Common myeloid progenitor, CD34-positive (primary cell): ENCODE measurements around the gene RAF1.

ENCODE experiments used
- CTCF ChIA-PET: fragments of 350-600 bp; sonication (Branson Sonifier 250); formaldehyde crosslinking; loops from one replicate; lab custom pipeline; 2021; ENCODE audit warnings: antibody characterized with exemption; lab: Charles Lee
- POLR2A ChIA-PET: fragments of 350-600 bp; sonication (Branson Sonifier 250); formaldehyde crosslinking; loops from one replicate; lab custom pipeline; 2021; ENCODE audit warnings: antibody characterized with exemption; lab: Charles Lee
- DNase-seq, 3 donors: peaks; one replicate each; pipeline versions ENCODE4 v3.0.0 to v3.0.0-alpha.2; 2013
- H3K27ac ChIP-seq, 2 experiments: 1 replicate in 1 of 2; 2 replicates in 1 of 2; pipeline ENCODE4 v1.7.0; 2013; ENCODE audit warnings: inconsistent platforms in 2 of 2, low read length in 2 of 2, mild to moderate bottlenecking in 2 of 2, low read depth in 1 of 2, moderate library complexity in 1 of 2; ENCODE audit not compliant: severe bottlenecking in 2 of 2, insufficient read depth in 1 of 2, poor library complexity in 1 of 2
- H3K27me3 ChIP-seq, 5 experiments: replicated peaks in 2 of 5; 1 replicate in 3 of 5; 2 replicates in 2 of 5; pipeline versions ENCODE4 v1.6.1 to v1.7.0; 2013; ENCODE audit warnings: low read length in 4 of 5, mild to moderate bottlenecking in 2 of 5, moderate library complexity in 2 of 5, inconsistent platforms in 1 of 5; ENCODE audit not compliant: insufficient read depth in 5 of 5, control insufficient read depth in 4 of 5
- H3K36me3 ChIP-seq, 4 experiments: 1 replicate in 2 of 4; 2 replicates in 2 of 4; pipeline versions ENCODE4 v1.6.1 to v1.7.0; 2013; ENCODE audit warnings: low read length in 3 of 4, control low read depth in 1 of 4, mild to moderate bottlenecking in 1 of 4; ENCODE audit not compliant: control insufficient read depth in 4 of 4, insufficient read depth in 4 of 4
- H3K4me1 ChIP-seq, 4 experiments: 1 replicate in 3 of 4; 2 replicates in 1 of 4; pipeline versions ENCODE4 v1.6.1 to v1.7.1; 2013; ENCODE audit warnings: low read length in 3 of 4, mild to moderate bottlenecking in 3 of 4, control low read depth in 1 of 4, inconsistent platforms in 1 of 4, moderate library complexity in 1 of 4; ENCODE audit not compliant: control insufficient read depth in 4 of 4, insufficient read depth in 4 of 4; ENCODE audit errors: control extremely low read depth in 1 of 4
- H3K4me3 ChIP-seq, 7 experiments: 1 replicate in 4 of 7; 2 replicates in 3 of 7; pipeline versions ENCODE4 v1.5.1 to v1.7.0; 2013; ENCODE audit warnings: mild to moderate bottlenecking in 7 of 7, low read length in 6 of 7, moderate library complexity in 6 of 7, inconsistent platforms in 2 of 7, low read depth in 2 of 7, control low read depth in 1 of 7; ENCODE audit not compliant: insufficient read depth in 4 of 7, control insufficient read depth in 1 of 7; ENCODE audit errors: extremely low read depth in 1 of 7
- H3K9me3 ChIP-seq, 5 experiments: 1 replicate in 4 of 5; 2 replicates in 1 of 5; pipeline versions ENCODE4 v1.6.1 to v1.7.1; 2013; ENCODE audit warnings: low read length in 4 of 5, mild to moderate bottlenecking in 2 of 5, inconsistent platforms in 1 of 5, low read depth in 1 of 5, moderate library complexity in 1 of 5; ENCODE audit not compliant: control insufficient read depth in 4 of 5, insufficient read depth in 2 of 5; ENCODE audit errors: control extremely low read depth in 1 of 5
- WGBS: methylation state at CpG from one replicate; pipeline ENCODE4 v1.1.5; 2013; ENCODE audit not compliant: insufficient coverage; 5-methylcytosine and 5-hydroxymethylcytosine counted together

The RAF1 gene

DNA sequence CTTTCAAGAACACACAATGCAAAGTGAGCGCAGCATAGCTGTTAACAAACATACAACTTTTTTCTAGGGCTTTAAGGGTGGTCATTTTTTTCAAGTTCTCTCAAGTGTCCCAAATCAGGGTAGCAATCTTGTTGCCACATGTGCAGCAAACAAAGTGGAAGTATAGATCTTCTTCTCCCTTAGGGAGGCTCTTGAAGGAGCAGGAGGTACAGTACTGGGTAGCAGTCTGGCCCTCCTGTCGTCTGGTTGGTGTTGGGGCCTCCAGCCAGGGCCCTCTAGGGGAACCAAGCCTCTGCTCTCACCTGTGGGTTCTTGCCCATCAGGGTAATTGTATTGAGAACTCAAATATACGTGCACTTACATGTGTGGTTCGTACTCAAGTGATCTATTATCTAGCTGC is 81.2 kb downstream of the RAF1 start:
- H3K36me3 ChIP-seq: peaks cover 23 to 86% (median 75%) of the 10 kb centered on the region in 4 experiments
- no peak overlapping the region for H3K4me3 ChIP-seq
- POLR2A ChIA-PET: no interaction called here
- H3K9me3 ChIP-seq: peaks cover 0 to 3% (median 2%) of the 10 kb centered on the region in 5 experiments
- H3K4me1 ChIP-seq: peaks cover 0 to 13% (median 12%) of the 10 kb centered on the region in 4 experiments
- no peak overlapping the region for H3K27ac ChIP-seq
- H3K27me3 ChIP-seq: no peaks in the 10 kb centered on the region
- CTCF ChIA-PET: interaction anchor here (0.7 kb wide), 1 partner anchor 35 kb away, joined by 3 read pairs; no protein-coding TSS in a partner anchor
- no peak for DNase-seq
- WGBS: 96% methylated on average over 3 of the region's 4 CpGs

DNA sequence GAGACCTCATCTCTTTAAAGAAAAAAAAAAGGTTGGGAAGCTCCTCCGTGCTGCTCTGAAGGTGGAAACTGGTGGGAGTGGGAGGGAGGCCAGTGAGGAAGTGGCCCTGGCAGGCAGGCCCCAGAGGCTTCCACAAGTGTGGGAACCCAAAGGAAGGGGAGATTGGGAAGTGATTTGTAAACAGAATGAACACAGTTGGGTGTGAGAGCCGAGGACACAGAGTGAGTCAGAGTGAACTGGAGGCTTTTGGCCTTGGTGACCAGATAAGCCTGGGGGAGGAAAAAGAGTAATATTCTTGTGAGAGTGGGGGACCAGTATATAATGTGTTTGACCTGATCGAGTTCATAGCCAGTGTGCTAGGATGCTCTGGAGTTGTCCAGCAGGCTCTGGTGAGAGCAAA is 84.0 kb downstream of the RAF1 start:
- Histone ChIP-seq H3K4me1 (peaks cover 0 to 13% (median 12%) of the 10 kb centered on the region in 4 experiments), H3K36me3 (peaks cover 27 to 85% (median 70%) of the 10 kb centered on the region in 4 experiments), H3K4me3 (no peak overlapping the region), H3K27ac (peak overlapping the region in 1 of 2 experiments; percentile 32), H3K27me3 (no peaks in the 10 kb centered on the region), H3K9me3 (peaks cover 0 to 17% (median 11%) of the 10 kb centered on the region in 5 experiments)
- DNase-seq: peak in 2 of 3 donors; percentile 13 to 26
- ChIA-PET POLR2A (no interaction called here), CTCF (no interaction called here)
- 57% methylated on average over 3 of the region's 3 CpGs for WGBS

- Histone ChIP-seq H3K27me3 (no peaks in the 10 kb centered on the region), H3K27ac (peak overlapping the region in 1 of 2 experiments; percentile 32), H3K4me1 (peaks cover 0 to 13% (median 12%) of the 10 kb centered on the region in 4 experiments), H3K36me3 (peaks cover 23 to 85% (median 70%) of the 10 kb centered on the region in 4 experiments), H3K9me3 (peaks cover 0 to 17% (median 11%) of the 10 kb centered on the region in 5 experiments), H3K4me3 (no peak overlapping the region)
- POLR2A ChIA-PET: no interaction called here
- CTCF ChIA-PET: interaction anchor here (0.9 kb wide), 1 partner anchor 34 kb away, joined by 3 read pairs; no protein-coding TSS in a partner anchor
- WGBS: 50% methylated on average over 2 of the region's 3 CpGs
- DNase-seq: peak; percentile 21 to 87 (median 75)
These were observed 84.5 kb downstream of the RAF1 start for GRCh38 chr3:12579456-12579855.

GRCh38 chr3:12578742-12579141 is 85.2 kb downstream of the RAF1 start:
- ChIA-PET POLR2A (no interaction called here), CTCF (interaction anchor here (0.8 to 0.9 kb wide), 2 partner anchors 35 to 180 kb away, joined by 3 read pairs; no protein-coding TSS in a partner anchor)
- Histone ChIP-seq H3K27ac (no peak overlapping the region), H3K36me3 (peaks cover 24 to 85% (median 70%) of the 10 kb centered on the region in 4 experiments), H3K27me3 (no peaks in the 10 kb centered on the region), H3K4me3 (no peak overlapping the region), H3K9me3 (peaks cover 0 to 17% (median 11%) of the 10 kb centered on the region in 5 experiments), H3K4me1 (peaks cover 0 to 13% (median 12%) of the 10 kb centered on the region in 4 experiments)
- peak in 1 of 3 donors; percentile 7 for DNase-seq
- 100% methylated on average over 1 of the region's 2 CpGs for WGBS

DNA sequence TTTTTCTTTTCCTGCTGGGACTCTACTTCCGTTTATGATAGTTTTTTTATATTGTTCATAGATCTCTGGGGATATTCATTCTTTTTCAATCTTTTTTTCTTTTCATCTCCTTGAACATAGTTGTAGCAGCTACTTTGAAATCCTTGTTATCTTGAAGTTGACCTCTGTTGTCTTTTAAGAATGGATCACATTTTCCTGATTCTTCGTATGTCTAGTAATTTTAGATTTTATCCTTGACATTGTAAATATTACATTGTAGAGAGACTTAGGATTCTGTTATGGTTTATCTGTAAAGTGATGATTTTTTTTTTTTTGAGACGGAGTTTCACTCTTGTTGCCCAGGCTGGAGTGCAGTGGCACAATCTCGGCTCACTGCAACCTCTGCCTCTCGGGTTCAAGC is 86.5 kb downstream of the RAF1 start:
- H3K27ac ChIP-seq: no peak overlapping the region
- CTCF ChIA-PET: interaction anchor here (2.8 kb wide), 1 partner anchor 18 kb away, joined by 7 read pairs; no protein-coding TSS in a partner anchor
- 100% methylated on average over 2 of the region's 5 CpGs for WGBS
- H3K4me1 ChIP-seq: peaks cover 0 to 13% (median 12%) of the 10 kb centered on the region in 4 experiments
- DNase-seq: no peak
- H3K4me3 ChIP-seq: no peak overlapping the region
- H3K36me3 ChIP-seq: peaks cover 22 to 81% (median 65%) of the 10 kb centered on the region in 4 experiments
- H3K9me3 ChIP-seq: peaks cover 0 to 17% (median 11%) of the 10 kb centered on the region in 5 experiments
- POLR2A ChIA-PET: interaction anchor here (0.6 kb wide), 1 partner anchor 812 kb away, joined by 5 read pairs; no protein-coding TSS in a partner anchor
- no peaks in the 10 kb centered on the region for H3K27me3 ChIP-seq

GRCh38 chr3:12574661-12575060 is 89.3 kb downstream of the RAF1 start:
- ChIA-PET CTCF (interaction anchor here (1.1 to 2.8 kb wide), 2 partner anchors 12 to 16 kb away, joined by 3 to 7 read pairs; no protein-coding TSS in a partner anchor), POLR2A (no interaction called here)
- no peak overlapping the region for H3K27ac ChIP-seq
- no peak overlapping the region for H3K4me3 ChIP-seq
- peaks cover 0 to 10% (median 7%) of the 10 kb centered on the region in 4 experiments for H3K4me1 ChIP-seq
- no peaks in the 10 kb centered on the region for H3K27me3 ChIP-seq
- 76% methylated on average over 7 of the region's 7 CpGs for WGBS
- peaks cover 0 to 17% (median 11%) of the 10 kb centered on the region in 5 experiments for H3K9me3 ChIP-seq
- DNase-seq: no peak
- peaks cover 32 to 86% (median 65%) of the 10 kb centered on the region in 4 experiments for H3K36me3 ChIP-seq

DNA sequence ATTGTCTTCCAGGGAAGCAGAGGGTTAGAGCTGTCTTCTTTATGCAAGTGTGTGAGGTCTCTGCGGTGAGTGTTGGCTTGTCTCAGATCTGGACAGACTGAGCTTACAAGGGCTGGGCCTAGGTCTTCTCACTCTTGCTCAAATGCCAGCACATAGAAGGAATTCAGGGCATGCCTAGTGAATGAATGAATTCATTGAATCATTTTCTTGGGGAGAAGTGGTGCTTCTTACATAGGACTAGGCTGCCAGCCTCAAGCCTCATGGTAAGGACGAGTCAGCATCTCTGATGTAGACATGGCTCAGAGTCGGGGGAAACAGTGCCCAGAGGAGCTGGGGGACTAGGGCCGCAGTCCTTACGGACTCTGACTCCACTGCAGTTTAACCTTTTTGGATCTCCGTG is 89.8 kb downstream of the RAF1 start:
- POLR2A ChIA-PET: no interaction called here
- Histone ChIP-seq H3K36me3 (peaks cover 35 to 85% (median 68%) of the 10 kb centered on the region in 4 experiments), H3K27me3 (no peaks in the 10 kb centered on the region), H3K9me3 (peaks cover 0 to 17% (median 11%) of the 10 kb centered on the region in 5 experiments), H3K4me3 (no peak overlapping the region), H3K4me1 (peaks cover 0 to 4% (median 3%) of the 10 kb centered on the region in 4 experiments), H3K27ac (no peak overlapping the region)
- WGBS: 96% methylated on average over 5 of the region's 6 CpGs
- no peak for DNase-seq
- CTCF ChIA-PET: interaction anchor here (1.1 kb wide), 1 partner anchor 11 kb away, joined by 3 read pairs; no protein-coding TSS in a partner anchor
